ENCODE measurements around the gene TRPM2.
"Not testable (repeated sequence)": the region's sequence is repeated elsewhere in the genome, so short reads cannot be mapped to it uniquely, and the experiment has no call there.

Gene TRPM2

GRCh38 chr21:44334329-44335030 lies 18.9 kb upstream of the TRPM2 start:
- DNase-seq (ENCODE audit: low read depth in 2 of 2, low spot score in 1 of 2): no peak

- no peak for DNase-seq (ENCODE audit: low read depth in 2 of 2, low spot score in 1 of 2)
These were observed 18.0 kb upstream of the TRPM2 start for GRCh38 chr21:44335266-44336059.

GRCh38 chr21:44337449-44337848 lies 16.0 kb upstream of the TRPM2 start:
- no peak for DNase-seq (ENCODE audit: low read depth in 2 of 2, low spot score in 1 of 2)

DNA sequence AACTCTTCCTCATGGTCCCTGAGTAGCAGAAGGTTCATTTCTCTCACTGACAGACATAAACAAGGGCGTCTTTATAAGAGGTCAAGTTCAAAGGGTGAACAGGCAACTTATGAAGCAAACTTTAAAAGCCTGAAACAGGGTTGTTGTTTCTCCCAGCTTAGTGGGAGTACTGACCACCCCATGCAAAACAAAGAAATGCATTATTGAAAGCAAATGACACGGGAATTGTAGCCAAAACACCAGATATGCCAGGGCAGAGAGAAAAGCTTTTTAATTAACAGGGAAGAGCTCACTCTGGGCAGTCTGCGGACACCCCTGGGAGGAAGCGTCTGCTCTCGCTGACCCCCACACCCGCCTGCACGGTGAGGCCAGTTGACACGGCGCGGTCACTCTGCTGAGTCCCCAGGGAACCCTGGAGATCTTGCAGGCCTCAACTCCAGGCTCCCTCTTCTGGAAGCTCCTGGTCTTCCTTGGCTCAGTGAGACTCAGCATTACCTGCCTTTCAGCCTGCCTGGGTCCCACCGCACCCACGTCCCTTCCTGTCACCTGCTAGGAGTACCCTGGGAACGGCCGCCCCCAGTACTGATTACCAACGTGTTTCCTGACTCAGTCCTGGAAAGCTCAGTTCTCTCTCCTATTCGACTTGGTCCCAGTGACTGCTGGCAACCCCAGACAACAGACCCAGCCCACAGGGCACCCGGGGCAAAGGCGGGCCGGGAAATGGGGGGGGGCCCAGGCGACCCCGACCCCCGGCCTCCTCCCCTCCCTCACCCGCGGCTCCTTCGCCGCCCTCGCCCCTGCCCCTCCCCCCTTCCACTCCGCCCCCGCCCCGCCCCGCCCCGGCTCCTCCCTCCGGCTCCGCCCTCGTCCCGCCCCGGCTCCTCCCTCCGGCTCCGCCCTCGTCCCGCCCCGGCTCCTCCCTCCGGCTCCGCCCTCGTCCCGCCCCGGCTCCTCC lies 15.2 kb upstream of the TRPM2 start:
- peak in 1 of 2 donors; percentile 15 for DNase-seq (ENCODE audit: low read depth in 2 of 2, low spot score in 1 of 2)

GRCh38 chr21:44338971-44339910 lies 14.2 kb upstream of the TRPM2 start, which contains the start of gene CFAP410:
Gene CFAP410, minus strand, starts transcription at chr21:44339390. Its CDS starts 196 bp downstream, at chr21:44339194.
- peak; percentile 85 to 90 for DNase-seq (ENCODE audit: low read depth in 2 of 2, low spot score in 1 of 2)

DNA sequence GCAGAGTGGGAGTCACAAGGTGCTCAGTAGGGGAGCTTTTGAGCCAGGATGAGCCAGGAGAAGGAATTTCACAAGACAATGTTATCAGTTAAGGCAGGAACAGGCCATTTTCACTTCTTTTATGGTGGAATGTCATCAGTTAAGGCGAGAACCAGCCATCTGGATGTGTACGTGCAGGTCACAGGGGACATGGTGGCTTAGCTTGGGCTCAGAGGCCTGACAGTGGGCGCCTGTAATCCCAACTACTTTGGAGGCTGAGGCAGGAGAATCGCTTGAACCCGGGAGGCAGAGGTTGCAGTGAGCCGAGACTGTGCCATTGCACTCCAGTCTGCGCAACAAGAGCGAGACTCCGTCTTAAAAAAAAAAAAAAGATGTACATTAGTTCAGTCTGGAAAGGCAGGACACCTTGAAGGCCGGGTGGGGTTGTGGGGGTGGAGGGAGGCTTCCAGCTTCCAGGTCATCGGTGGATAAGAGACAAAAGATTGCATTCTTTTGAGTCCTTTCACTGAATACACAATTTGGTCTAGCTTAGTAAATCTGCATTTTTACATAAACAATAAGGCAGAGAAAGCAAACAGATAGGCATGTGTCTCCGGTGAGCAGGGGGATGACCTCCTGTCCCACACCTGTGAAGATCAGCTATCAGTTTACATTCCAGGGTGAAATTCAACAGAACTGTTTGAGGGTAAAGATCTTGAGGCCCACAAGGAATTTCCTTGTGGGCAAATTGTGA lies 11.5 kb upstream of the TRPM2 start:
- not testable (repeated sequence) for DNase-seq (ENCODE audit: low read depth in 2 of 2, low spot score in 1 of 2)

- DNase-seq (ENCODE audit: low read depth in 2 of 2, low spot score in 1 of 2): not testable (repeated sequence)
These were observed 10.4 kb upstream of the TRPM2 start for GRCh38 chr21:44342981-44343380.

- DNase-seq (ENCODE audit: low read depth in 2 of 2, low spot score in 1 of 2): no peak
These were observed 8.8 kb upstream of the TRPM2 start for GRCh38 chr21:44344541-44345183.

DNA sequence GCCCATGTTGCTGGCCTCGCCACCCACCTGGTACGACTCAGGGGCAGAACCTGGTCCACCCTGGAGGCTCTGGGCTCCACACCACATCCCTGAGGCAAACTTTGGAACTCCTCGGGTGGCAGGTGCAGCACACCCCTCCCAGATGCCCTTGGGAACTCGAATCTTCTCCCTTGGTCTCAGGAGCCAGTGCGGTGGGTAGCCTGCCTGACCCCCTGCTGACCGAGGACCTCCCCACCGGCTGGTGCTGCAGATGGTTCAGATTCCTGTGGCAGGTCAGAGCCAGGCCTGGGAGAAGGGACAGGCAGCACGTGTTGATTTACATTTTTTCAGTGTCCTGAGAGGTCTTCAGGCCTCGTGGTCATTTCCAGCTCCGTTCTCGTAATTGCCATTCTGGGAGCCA lies 7.9 kb upstream of the TRPM2 start:
- DNase-seq (ENCODE audit: low read depth in 2 of 2, low spot score in 1 of 2): no peak

- DNase-seq (ENCODE audit: low read depth in 2 of 2, low spot score in 1 of 2): no peak
These were observed 5.4 kb upstream of the TRPM2 start for GRCh38 chr21:44347911-44348451.

GRCh38 chr21:44348861-44349260 lies 4.6 kb upstream of the TRPM2 start:
- DNase-seq (ENCODE audit: low read depth in 2 of 2, low spot score in 1 of 2): no peak

DNA sequence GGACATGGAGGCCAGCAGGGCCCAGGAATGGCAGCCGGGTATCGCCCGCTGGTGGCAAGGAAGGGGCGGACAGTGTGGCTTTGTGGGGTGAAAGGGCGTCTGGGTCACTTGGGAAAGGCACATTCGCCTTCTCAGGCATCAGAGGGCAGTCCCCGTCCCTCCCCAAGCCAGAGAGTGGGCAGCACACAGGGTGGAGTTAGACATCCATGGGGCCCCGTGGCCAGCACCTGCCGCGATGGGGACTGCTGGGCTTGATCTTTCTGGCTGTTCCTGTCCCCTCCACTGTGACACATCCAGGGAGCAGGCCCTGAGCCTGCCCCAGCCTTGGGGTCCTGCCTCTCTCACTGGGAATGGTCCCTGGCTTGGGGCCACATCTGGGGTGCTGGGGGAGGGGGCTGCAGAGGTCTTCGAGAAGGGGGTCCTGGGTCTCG lies 4.0 kb upstream of the TRPM2 start:
- no peak for DNase-seq (ENCODE audit: low read depth in 2 of 2, low spot score in 1 of 2)

- no peak for DNase-seq (ENCODE audit: low read depth in 2 of 2, low spot score in 1 of 2)
These were observed 3.3 kb upstream of the TRPM2 start for GRCh38 chr21:44349847-44350772.

DNA sequence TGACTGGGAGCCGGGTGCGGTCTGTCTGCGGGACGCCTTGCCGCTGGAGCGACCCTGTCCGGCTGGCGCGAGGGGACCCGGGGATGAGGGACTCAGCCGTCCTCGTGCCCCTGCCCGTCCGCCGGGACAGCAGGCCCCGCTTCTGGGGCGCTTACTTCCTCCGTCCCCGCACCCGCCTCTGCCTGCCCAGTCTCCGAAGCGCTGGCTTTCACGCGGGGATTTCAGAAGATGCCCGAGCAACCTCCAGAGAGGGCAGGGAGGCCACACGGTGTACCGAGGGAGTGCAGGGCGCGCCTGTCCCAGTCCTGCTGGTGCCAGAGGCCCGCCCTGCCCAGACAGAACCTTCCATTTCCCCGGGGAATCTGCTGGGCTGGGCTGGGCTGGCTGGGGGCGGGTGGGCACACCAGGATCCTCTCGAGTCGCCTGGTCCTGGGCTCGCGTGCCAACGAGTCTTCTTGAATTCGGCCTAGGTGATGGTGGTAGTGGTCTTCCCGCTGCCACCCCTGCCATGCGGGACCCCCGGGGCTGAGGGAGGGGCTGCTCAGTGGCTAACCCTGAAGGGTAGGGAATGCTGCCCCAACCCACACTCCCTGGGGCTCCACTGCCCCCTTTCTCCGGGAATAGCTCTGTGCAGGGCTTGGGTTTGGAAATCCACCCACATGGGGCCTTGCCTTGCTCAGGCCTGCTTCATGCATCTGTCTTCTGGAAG lies 2.5 kb upstream of the TRPM2 start:
- DNase-seq (ENCODE audit: low read depth in 2 of 2, low spot score in 1 of 2): no peak

GRCh38 chr21:44351535-44352252 lies 1.7 kb upstream of the TRPM2 start:
- no peak for DNase-seq (ENCODE audit: low read depth in 2 of 2, low spot score in 1 of 2)

DNA sequence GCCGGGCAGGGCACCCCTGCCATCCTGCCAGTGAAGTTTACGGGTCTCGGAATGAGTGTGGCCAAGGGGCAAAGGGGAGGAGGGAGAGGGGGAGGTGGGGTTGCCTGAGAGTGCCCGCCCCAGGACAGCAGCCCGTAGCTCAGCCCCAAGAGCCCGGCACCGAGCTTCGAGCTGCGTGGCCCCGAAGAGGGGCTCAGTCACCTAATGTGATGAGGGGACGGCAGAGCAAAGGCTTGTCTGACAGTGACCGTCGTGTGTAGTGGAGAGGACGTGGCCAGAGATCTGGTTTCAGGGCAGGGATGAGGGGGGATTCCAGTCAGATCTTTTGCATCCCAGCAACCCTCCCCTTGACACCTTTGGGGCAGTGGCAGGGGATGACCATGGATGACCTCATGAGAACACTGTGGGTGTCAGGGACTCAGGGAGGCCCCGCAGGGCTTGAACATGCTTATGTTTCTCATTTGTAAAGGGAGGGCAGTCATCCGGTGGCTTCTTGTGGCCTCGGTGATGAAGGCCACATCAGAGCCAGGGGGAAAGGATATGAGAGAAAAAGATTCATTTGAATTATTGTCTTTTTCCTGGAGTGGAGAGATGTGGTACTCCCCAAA lies 1.1 kb upstream of the TRPM2 start:
- no peak for DNase-seq (ENCODE audit: low read depth in 2 of 2, low spot score in 1 of 2)
